ENCODE results near the gene CCSER2.
A peak's percentile ranks its signal among the peaks of the same experiment; 100 is the strongest.

CCSER2 gene

GRCh38 chr10:84352251-84352842 is 24.0 kb downstream of the CCSER2 start:
- peak; percentile 77 for DNase-seq

- DNase-seq: no peak
Observed at GRCh38 chr10:84353052-84353803, 24.8 kb downstream of the CCSER2 start.

GRCh38 chr10:84354623-84355022 is 26.2 kb downstream of the CCSER2 start:
- DNase-seq: no peak

DNA sequence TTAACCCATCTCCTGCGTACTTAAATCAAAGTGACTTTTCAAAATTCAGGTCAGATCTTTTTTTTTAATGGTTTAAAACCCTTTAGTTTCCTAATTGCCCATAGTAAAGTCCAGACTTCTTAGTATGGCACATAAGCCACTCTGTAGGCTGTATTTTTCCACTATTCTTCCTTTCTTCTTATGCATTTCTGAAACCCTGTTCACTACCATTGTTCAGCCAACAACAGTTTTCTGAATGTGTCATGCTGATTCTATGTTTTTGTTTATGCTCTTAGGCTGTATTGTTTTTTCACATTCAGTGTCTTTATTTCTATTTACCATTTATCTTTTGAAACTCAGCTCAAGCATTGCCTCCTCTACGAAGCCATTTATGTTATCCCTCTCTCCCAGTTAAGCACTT is 26.7 kb downstream of the CCSER2 start:
- no peak for DNase-seq

DNA sequence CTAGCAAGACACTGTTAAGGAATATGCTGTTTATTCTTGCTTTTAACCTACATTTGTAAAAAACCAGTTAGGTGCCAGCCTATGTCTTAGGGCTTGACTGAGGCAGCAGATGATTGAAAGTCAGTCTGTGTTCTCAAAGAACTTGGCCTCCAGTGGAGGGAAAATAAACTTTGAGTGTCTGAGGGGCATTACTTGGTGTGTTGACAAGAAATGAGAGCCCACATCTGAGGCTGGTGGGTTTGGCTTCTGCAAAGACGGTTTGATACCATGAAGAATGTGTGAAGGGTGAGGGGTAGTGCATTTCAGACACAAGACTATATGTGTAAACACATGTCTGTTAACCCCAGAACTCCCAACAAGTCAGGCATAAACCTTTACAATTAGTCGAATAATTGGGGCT is 28.5 kb downstream of the CCSER2 start:
- no peak for DNase-seq

DNA sequence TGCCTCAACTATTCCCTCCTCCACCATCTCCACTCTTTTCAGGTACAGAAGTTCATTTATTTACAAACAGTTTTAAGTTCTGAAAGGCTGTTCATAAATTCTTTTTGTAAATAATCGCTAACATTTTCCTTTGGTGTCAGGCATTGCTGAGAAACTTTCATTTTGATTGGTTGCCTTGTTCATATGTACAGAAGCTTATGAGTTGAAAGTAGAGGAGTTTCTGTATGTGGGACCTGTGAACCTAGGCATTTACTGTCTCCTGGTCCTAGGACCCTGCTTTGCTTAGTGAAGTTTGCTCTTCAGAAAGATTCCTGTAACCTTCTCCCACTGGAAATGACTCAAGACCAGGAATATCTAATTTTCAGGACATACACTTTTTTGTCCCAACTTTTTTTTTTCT is 30.4 kb downstream of the CCSER2 start:
- DNase-seq: no peak

GRCh38 chr10:84360637-84361365 is 32.4 kb downstream of the CCSER2 start:
- DNase-seq: no peak

- DNase-seq: no peak
Observed at GRCh38 chr10:84365335-84365881, 37.0 kb downstream of the CCSER2 start.

GRCh38 chr10:84366041-84366440 is 37.7 kb downstream of the CCSER2 start:
- no peak for DNase-seq

DNA sequence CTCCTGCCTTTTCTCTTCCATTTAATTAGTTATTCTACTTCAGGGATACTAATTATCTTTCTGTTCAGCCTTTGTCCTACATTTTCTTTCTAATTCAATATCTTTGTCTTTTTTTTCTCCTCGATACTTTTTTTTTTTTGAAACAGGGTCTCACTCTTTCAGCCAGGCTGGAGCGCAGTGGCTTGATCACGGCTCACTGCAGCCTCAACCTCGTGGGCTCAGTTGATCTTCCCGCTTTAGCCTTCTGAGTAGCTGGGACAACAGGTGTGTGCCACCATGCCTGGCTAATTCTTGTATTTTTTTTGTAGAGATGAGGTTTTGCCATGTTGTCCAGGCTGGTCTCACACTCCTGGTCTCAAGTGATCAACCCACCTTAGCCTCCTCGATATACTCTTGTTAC is 38.9 kb downstream of the CCSER2 start:
- DNase-seq: no peak

- DNase-seq: no peak
Observed at GRCh38 chr10:84368828-84369227, 40.4 kb downstream of the CCSER2 start.

- DNase-seq: no peak
Observed at GRCh38 chr10:84370283-84370682, 41.9 kb downstream of the CCSER2 start.

- no peak for DNase-seq
Observed at GRCh38 chr10:84371944-84372343, 43.6 kb downstream of the CCSER2 start.

DNA sequence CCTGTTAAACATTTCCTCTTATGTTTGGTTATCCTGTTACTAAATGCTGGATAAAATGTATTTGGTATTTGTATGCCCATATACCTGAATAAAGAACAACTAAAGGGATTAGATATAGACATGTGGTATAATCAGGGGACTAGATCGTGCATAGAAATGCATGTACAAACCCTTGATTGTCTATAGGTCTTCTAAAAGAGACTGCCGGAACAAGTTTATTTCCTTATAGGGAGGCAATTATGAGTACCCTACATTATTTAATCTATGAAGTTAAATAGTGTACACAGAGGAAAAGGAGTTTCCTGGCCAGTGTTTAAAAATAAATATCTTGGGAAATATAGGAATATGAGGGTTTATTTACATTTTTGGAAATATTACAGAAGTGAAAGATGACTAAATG is 44.6 kb downstream of the CCSER2 start:
- DNase-seq: no peak

DNA sequence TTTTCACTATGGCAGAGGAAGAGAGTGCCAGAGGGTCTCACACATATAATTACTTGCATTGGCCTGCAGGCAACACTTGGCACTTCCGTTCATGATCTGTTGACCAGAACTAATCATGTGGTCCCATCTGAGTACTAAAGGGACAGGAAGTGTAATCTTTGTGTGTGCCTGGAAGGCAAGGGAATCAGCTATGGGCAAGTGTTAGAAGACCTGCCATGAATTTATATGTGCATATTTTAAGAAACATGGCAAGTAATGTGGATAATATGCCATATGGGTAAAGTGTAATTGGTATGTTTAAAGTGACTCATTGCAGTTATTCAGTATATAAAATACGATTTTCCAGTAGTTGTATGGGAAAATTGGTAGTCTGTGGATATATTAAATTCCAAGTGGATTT is 46.1 kb downstream of the CCSER2 start:
- DNase-seq: no peak

GRCh38 chr10:84375011-84375410 is 46.6 kb downstream of the CCSER2 start:
- DNase-seq: peak; percentile 37

DNA sequence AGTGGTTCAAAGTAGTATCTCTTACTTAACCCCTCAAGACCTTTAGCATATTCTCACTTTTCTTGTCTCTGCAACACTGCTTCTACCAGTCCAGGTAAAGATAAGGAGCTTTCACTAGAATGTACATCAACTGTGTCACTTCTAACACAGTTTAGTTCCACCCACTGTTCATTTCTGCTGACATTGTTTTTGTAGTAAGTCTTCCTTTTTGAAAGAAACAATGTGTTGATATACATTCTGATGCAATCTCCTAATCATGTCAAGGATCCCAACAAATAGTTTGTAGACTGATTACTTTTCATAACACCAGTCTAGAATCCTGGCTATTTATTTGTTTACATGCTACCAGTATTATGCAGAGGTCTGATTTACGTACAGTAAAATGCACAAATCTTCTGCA is 47.5 kb downstream of the CCSER2 start:
- DNase-seq: no peak

DNA sequence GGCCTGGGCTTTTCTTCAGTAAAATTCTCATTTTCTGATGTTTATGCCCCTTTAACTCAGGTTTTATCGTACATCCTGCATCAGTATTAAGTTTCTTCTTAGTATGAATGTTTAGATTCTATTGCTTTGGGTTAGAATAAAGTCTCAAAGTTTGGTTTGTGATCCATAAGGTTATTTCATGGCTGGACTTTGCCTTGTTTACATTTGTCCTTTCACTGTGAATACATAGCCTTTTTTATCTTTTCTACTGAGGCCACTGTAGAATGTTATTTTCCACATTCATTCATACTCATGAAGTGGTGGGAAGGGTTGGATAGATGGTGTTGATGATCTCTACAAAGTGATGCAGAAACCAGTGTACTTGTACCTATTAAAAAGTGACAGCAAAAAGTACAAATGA is 59.8 kb downstream of the CCSER2 start:
- no peak for DNase-seq

- no peak for DNase-seq
Observed at GRCh38 chr10:84390364-84390763, 62.0 kb downstream of the CCSER2 start.

GRCh38 chr10:84391326-84391725 is 62.9 kb downstream of the CCSER2 start:
- no peak for DNase-seq

- no peak for DNase-seq
Observed at GRCh38 chr10:84392181-84392580, 63.8 kb downstream of the CCSER2 start.

GRCh38 chr10:84395581-84395980 is 67.2 kb downstream of the CCSER2 start:
- no peak for DNase-seq

- DNase-seq: no peak
Observed at GRCh38 chr10:84397735-84398144, 69.4 kb downstream of the CCSER2 start.

GRCh38 chr10:84398696-84399095 is 70.3 kb downstream of the CCSER2 start:
- no peak for DNase-seq
